Colon (tissue), 2 donors: ENCODE results near the gene C1orf226.
"Not testable (repeated sequence)": the region's sequence is repeated elsewhere in the genome, so short reads cannot be mapped to it uniquely, and the experiment has no call there.

Experiments used
- FAIRE-seq: peaks from 2 replicates; lab custom pipeline; 2012; peaks lifted over from hg19 to GRCh38; lab: Jason Lieb, UNC
- donor health status: control.
- donor health status: control.

C1orf226 gene

GRCh38 chr1:162381383-162381782 lies at the start of gene C1orf226:
TSS of gene C1orf226 (plus strand) at chr1:162381728. CDS start at chr1:162381902, 174 bp downstream.
- peak; percentile 31 for FAIRE-seq

GRCh38 chr1:162333991-162334390 lies 47.5 kb upstream of the C1orf226 start:
- no peak for FAIRE-seq

- no peak for FAIRE-seq
Observed at GRCh38 chr1:162335126-162335525, 46.4 kb upstream of the C1orf226 start.

GRCh38 chr1:162336621-162337285 lies 44.8 kb upstream of the C1orf226 start:
- FAIRE-seq, result no peak

GRCh38 chr1:162342452-162342983 lies 39.0 kb upstream of the C1orf226 start:
- no peak for FAIRE-seq

- no peak for FAIRE-seq
Observed at GRCh38 chr1:162343470-162343869, 38.1 kb upstream of the C1orf226 start.

GRCh38 chr1:162347281-162347680 lies 34.2 kb upstream of the C1orf226 start:
- FAIRE-seq, result no peak

GRCh38 chr1:162349635-162350330 lies 31.7 kb upstream of the C1orf226 start:
- no peak for FAIRE-seq

- no peak for FAIRE-seq
Observed at GRCh38 chr1:162351246-162351842, 30.2 kb upstream of the C1orf226 start.

GRCh38 chr1:162351874-162352273 lies 29.7 kb upstream of the C1orf226 start:
- FAIRE-seq, result not testable (repeated sequence)

- no peak for FAIRE-seq
Observed at GRCh38 chr1:162353078-162353477, 28.4 kb upstream of the C1orf226 start.

GRCh38 chr1:162353702-162354101 lies 27.8 kb upstream of the C1orf226 start:
- no peak for FAIRE-seq

- no peak for FAIRE-seq
Observed at GRCh38 chr1:162357681-162358266, 23.8 kb upstream of the C1orf226 start.

GRCh38 chr1:162358928-162359327 lies 22.6 kb upstream of the C1orf226 start:
- no peak for FAIRE-seq

- FAIRE-seq, result no peak
Observed at GRCh38 chr1:162359523-162360236, 21.8 kb upstream of the C1orf226 start.

GRCh38 chr1:162360237-162360873 lies 21.2 kb upstream of the C1orf226 start:
- no peak for FAIRE-seq

- no peak for FAIRE-seq
Observed at GRCh38 chr1:162360874-162361260, 20.7 kb upstream of the C1orf226 start.

GRCh38 chr1:162361349-162361748 lies 20.2 kb upstream of the C1orf226 start:
- FAIRE-seq, result no peak

GRCh38 chr1:162363823-162364222 lies 17.7 kb upstream of the C1orf226 start:
- FAIRE-seq, result no peak

GRCh38 chr1:162364498-162364897 lies 17.0 kb upstream of the C1orf226 start:
- no peak for FAIRE-seq

GRCh38 chr1:162365284-162366020 lies 16.1 kb upstream of the C1orf226 start:
- no peak for FAIRE-seq
